Measurements from ENCODE around the gene MIEN1. TPM values are rescaled to one million over a fixed set of nuclear protein-coding genes. Genes with fewer than 3 reads are reported as not detected.
A peak's percentile ranks its signal among the peaks of the same experiment; 100 is the strongest.

The MIEN1 gene
- total and polyA plus RNA-seq, 2 of the 13 experiments (the other 11 are each of a cell fraction or from before 2014, with no cell fraction given): 40.6 to 56.6 TPM

DNA sequence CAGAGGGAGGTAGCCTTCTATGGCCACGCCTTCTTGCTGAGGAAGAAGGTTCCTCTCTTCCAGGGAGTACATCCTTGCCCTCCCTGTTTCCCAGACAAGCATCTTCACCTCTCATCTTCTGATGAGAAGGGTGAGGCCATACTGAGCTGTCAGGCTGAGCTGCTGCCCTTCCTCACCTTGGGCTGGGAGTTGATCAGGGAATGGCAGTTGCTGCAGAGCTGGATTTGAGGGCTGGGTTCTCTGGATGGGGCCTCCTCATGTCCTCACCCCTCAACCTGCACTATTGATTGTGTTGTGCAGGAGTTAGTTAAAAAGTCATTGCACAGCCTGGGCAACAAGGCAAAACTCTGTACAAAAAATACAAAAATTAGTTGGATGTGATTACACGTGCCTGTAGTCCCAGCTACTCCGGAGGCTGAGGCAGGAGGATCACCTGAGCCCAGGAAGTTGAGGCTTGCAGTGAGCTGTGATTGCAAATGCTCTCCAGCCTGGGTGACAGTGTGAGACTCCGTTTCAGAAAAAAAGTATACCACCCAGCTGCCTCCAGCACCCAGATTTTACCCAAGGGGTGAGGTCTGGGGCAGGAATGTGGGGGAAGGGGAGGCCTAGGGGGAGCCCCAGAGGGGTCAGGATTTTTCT, 28.4 kb downstream of the MIEN1 start (continued):
- TF ChIP-seq, protein P1, sequence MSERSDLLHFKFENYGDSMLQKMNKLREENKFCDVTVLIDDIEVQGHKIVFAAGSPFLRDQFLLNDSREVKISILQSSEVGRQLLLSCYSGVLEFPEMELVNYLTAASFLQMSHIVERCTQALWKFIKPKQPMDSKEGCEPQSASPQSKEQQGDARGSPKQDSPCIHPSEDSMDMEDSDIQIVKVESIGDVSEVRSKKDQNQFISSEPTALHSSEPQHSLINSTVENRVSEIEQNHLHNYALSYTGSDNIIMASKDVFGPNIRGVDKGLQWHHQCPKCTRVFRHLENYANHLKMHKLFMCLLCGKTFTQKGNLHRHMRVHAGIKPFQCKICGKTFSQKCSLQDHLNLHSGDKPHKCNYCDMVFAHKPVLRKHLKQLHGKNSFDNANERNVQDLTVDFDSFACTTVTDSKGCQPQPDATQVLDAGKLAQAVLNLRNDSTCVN (CRISPR knock-in tag; IDR thresholded peaks at IDR 0.05; ENCODE audit: borderline replicate concordance): no peak
- TF ChIP-seq, protein P2, sequence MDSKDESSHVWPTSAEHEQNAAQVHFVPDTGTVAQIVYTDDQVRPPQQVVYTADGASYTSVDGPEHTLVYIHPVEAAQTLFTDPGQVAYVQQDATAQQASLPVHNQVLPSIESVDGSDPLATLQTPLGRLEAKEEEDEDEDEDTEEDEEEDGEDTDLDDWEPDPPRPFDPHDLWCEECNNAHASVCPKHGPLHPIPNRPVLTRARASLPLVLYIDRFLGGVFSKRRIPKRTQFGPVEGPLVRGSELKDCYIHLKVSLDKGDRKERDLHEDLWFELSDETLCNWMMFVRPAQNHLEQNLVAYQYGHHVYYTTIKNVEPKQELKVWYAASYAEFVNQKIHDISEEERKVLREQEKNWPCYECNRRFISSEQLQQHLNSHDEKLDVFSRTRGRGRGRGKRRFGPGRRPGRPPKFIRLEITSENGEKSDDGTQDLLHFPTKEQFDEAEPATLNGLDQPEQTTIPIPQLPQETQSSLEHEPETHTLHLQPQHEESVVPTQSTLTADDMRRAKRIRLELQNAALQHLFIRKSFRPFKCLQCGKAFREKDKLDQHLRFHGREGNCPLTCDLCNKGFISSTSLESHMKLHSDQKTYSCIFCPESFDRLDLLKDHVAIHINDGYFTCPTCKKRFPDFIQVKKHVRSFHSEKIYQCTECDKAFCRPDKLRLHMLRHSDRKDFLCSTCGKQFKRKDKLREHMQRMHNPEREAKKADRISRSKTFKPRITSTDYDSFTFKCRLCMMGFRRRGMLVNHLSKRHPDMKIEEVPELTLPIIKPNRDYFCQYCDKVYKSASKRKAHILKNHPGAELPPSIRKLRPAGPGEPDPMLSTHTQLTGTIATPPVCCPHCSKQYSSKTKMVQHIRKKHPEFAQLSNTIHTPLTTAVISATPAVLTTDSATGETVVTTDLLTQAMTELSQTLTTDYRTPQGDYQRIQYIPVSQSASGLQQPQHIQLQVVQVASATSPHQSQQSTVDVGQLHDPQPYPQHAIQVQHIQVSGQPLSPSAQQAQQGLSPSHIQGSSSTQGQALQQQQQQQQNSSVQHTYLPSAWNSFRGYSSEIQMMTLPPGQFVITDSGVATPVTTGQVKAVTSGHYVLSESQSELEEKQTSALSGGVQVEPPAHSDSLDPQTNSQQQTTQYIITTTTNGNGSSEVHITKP (CRISPR knock-in tag; IDR thresholded peaks at IDR 0.05; ENCODE audit: low read depth): no peak
- TF ChIP-seq, protein P3, sequence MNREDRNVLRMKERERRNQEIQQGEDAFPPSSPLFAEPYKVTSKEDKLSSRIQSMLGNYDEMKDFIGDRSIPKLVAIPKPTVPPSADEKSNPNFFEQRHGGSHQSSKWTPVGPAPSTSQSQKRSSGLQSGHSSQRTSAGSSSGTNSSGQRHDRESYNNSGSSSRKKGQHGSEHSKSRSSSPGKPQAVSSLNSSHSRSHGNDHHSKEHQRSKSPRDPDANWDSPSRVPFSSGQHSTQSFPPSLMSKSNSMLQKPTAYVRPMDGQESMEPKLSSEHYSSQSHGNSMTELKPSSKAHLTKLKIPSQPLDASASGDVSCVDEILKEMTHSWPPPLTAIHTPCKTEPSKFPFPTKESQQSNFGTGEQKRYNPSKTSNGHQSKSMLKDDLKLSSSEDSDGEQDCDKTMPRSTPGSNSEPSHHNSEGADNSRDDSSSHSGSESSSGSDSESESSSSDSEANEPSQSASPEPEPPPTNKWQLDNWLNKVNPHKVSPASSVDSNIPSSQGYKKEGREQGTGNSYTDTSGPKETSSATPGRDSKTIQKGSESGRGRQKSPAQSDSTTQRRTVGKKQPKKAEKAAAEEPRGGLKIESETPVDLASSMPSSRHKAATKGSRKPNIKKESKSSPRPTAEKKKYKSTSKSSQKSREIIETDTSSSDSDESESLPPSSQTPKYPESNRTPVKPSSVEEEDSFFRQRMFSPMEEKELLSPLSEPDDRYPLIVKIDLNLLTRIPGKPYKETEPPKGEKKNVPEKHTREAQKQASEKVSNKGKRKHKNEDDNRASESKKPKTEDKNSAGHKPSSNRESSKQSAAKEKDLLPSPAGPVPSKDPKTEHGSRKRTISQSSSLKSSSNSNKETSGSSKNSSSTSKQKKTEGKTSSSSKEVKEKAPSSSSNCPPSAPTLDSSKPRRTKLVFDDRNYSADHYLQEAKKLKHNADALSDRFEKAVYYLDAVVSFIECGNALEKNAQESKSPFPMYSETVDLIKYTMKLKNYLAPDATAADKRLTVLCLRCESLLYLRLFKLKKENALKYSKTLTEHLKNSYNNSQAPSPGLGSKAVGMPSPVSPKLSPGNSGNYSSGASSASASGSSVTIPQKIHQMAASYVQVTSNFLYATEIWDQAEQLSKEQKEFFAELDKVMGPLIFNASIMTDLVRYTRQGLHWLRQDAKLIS (CRISPR knock-in tag; IDR thresholded peaks at IDR 0.05): no peak
- TF ChIP-seq ATF1 (CRISPR knock-in tag; IDR thresholded peaks at IDR 0.05): no peak
- TF ChIP-seq SP140L (CRISPR knock-in tag; IDR thresholded peaks at IDR 0.05; ENCODE audit: borderline replicate concordance): no peak
- TF ChIP-seq ZMAT3 (CRISPR knock-in tag; conservative IDR thresholded peaks at IDR 0.05): peak; percentile 44; the same call in 1 of the 2 replicates
- TF ChIP-seq SPEN (CRISPR knock-in tag; IDR thresholded peaks at IDR 0.05; ENCODE audit: low read depth): no peak
- TF ChIP-seq ZNF530 (CRISPR knock-in tag; IDR thresholded peaks at IDR 0.05; ENCODE audit: low read depth): no peak
- TF ChIP-seq, protein P4, sequence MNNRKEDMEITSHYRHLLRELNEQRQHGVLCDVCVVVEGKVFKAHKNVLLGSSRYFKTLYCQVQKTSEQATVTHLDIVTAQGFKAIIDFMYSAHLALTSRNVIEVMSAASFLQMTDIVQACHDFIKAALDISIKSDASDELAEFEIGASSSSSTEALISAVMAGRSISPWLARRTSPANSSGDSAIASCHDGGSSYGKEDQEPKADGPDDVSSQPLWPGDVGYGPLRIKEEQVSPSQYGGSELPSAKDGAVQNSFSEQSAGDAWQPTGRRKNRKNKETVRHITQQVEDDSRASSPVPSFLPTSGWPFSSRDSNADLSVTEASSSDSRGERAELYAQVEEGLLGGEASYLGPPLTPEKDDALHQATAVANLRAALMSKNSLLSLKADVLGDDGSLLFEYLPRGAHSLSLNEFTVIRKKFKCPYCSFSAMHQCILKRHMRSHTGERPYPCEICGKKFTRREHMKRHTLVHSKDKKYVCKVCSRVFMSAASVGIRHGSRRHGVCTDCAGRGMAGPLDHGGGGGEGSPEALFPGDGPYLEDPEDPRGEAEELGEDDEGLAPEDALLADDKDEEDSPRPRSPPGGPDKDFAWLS (CRISPR knock-in tag; IDR thresholded peaks at IDR 0.05; ENCODE audit: borderline replicate concordance): no peak
- no peak for TF ChIP-seq POLR2AphosphoS5 (IDR thresholded peaks at IDR 0.05; ENCODE audit: low read depth, low read length)
- peak; percentile 65 for TF ChIP-seq ZNF501 (CRISPR knock-in tag; IDR thresholded peaks at IDR 0.05)
- no peak for TF ChIP-seq ZNF430 (CRISPR knock-in tag; IDR thresholded peaks at IDR 0.05)
- TF ChIP-seq, protein P5, sequence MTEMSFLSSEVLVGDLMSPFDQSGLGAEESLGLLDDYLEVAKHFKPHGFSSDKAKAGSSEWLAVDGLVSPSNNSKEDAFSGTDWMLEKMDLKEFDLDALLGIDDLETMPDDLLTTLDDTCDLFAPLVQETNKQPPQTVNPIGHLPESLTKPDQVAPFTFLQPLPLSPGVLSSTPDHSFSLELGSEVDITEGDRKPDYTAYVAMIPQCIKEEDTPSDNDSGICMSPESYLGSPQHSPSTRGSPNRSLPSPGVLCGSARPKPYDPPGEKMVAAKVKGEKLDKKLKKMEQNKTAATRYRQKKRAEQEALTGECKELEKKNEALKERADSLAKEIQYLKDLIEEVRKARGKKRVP (CRISPR knock-in tag; IDR thresholded peaks at IDR 0.05): no peak
- no peak for TF ChIP-seq XRCC5 (optimal IDR thresholded peaks at IDR 0.05; ENCODE audit: low read length)
- no peak for TF ChIP-seq FOXK2 (IDR thresholded peaks at IDR 0.05)
- no peak for TF ChIP-seq ATAD3A (CRISPR knock-in tag; IDR thresholded peaks at IDR 0.05)
- TF ChIP-seq ZFP36 (IDR thresholded peaks at IDR 0.05; ENCODE audit: borderline replicate concordance, low read depth, low read length, partially characterized antibody): no peak
- TF ChIP-seq ZNF790 (CRISPR knock-in tag; IDR thresholded peaks at IDR 0.05; ENCODE audit: borderline replicate concordance): no peak
- no peak for TF ChIP-seq SIX4 (CRISPR knock-in tag; IDR thresholded peaks at IDR 0.05)

Data from HepG2 (cell line).